ENCODE measurements around the gene SNF8.

SNF8 gene

GRCh38 chr17:48928876-48929811 lies 15.5 kb downstream of the SNF8 start:
- DNase-seq (ENCODE audit: low spot score), result no peak

DNA sequence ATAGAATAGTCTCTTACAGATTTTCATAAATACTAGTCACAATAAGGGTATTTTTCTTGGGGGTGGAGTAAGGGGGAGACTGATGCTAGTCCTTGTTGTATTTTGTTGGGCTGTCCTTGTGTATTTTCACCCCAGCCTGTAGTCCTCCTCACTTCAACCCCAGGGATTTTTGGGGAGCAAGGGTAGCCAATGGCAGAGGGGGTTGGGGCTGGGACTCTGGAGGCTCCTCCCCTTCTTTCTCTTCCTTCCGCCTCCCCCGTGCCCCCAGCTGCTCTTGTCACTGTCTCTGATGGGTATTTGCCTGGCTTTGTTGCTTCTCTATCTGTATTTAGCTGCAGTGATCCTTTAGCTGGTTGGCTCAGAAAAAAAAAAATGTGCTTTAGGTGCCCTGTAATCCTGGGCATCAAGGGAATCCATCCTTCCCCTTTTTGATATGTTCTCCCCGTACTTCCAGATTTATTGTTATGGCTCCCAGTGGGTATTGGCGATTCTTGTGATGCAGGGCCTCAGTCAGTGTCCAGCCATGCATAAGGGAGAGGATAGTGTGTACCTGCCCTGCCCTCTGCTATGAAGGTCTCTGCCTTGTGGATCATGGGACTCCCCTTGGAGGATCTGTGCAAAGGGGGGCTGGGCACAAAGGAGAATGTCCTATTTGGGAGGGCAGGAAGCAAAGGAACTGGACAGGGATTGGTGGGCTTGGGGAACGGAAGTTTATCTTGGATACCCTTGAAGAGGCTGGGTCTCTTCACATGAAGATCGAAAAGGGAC lies 16.5 kb downstream of the SNF8 start:
- no peak for DNase-seq (ENCODE audit: low spot score)

DNA sequence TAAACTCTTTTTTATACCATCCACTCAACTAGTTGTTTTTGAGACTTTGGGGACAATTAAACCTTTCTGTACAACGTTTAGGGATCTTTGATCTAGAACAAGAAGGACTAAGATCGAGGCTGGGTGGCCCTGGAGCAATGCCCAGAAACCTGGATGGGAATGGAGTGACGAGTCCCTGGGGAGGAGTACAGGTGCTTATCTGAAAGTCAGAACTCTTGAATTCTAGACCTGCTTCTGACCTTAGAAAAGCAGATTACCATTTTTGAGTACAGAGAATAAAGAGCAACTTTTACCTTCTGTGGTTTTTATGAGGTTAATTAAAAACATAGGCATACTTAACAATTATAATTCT lies 18.7 kb downstream of the SNF8 start:
- no peak for DNase-seq (ENCODE audit: low spot score)

DNA sequence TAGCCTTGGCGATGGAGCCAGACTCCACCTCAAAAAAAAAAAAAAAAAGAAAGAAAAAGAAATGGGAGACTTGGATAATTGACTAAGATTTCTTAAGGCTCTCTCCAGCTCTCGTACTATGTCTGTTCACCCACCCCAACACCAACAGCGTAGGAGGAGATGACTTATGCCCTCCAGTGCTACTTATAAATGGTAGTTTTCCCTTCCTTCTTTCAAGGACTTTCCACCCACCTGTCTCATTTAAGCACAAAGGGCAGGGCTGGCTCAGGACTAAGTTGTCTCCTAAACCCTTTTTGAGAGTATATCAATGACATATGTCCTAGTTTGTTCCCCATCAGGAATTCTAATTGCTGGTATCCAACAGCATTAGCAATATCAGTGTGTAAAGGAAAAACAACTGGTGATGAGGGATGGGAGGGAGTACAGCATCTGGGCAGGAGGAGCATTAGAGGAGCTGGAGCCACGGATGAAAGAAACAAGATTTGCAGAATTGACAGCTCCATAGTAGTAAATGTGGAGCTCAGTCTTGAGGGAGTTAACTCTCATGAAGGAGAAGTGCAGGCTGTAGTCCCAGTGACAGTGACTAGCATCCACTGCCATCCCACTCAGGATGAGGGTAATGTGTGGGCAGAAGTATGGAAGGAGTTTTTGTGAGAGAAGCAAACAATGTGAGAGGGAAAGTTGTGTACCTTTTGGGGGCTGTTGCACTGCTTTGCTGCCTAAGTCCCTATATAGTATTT lies 19.2 kb downstream of the SNF8 start:
- DNase-seq (ENCODE audit: low spot score), result no peak

- no peak for DNase-seq (ENCODE audit: low spot score)
Observed at GRCh38 chr17:48915459-48916282, 29.0 kb downstream of the SNF8 start.

- no peak for DNase-seq (ENCODE audit: low spot score)
Observed at GRCh38 chr17:48912476-48912875, 32.2 kb downstream of the SNF8 start.

DNA sequence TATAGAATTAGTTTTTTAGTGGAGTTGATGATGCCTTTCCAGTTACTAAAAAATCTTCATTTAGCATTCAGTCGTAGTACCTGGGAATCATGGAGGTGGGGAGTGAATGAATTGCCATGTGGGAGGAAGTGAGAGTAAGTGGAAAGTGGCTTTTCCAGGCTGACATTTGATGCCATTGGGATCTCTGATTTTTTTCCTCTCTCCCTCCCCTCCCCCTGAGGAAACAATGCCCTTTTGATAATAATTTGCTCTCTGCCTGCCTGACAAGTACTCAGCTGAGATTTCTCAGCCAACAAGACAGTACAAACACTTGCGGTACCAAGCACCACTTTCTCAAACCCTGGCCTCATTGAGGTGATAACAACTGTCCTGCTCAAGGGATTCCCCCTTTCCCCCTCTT lies 34.3 kb downstream of the SNF8 start:
- no peak for DNase-seq (ENCODE audit: low spot score)

- no peak for DNase-seq (ENCODE audit: low spot score)
Observed at GRCh38 chr17:48909783-48910182, 34.9 kb downstream of the SNF8 start.

- peak; percentile 94 for DNase-seq (ENCODE audit: low spot score)
Observed at GRCh38 chr17:48908853-48909394, 35.7 kb downstream of the SNF8 start.

- DNase-seq (ENCODE audit: low spot score), result peak; percentile 95
Observed at GRCh38 chr17:48908047-48908843, 36.4 kb downstream of the SNF8 start, which contains the start of gene UBE2Z. TSS of gene UBE2Z (plus strand) at chr17:48908407. CDS start at chr17:48908504, 97 bp downstream.

GRCh38 chr17:48907713-48908046 lies 37.0 kb downstream of the SNF8 start:
- no peak for DNase-seq (ENCODE audit: low spot score)

- DNase-seq (ENCODE audit: low spot score), result no peak
Observed at GRCh38 chr17:48905987-48906515, 38.6 kb downstream of the SNF8 start.

DNA sequence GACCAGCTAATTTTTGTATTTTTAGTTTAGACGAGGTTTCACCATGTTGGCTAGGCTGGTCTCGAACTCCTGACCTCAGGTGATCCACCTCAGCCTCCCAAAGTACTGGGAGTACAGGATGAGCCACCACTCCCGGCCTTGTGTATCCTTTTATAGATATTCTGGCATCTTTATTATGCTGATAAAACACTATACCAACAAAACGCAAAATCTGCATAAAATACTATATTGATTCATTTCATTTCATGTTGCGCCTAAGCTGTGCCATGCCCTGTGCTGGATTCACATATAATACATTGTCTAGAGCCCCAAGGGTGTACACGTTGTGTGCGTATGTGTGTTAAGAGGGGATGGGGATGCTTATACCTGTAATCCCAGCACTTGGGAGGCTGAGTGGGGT lies 40.2 kb downstream of the SNF8 start:
- DNase-seq (ENCODE audit: low spot score), result no peak

DNA sequence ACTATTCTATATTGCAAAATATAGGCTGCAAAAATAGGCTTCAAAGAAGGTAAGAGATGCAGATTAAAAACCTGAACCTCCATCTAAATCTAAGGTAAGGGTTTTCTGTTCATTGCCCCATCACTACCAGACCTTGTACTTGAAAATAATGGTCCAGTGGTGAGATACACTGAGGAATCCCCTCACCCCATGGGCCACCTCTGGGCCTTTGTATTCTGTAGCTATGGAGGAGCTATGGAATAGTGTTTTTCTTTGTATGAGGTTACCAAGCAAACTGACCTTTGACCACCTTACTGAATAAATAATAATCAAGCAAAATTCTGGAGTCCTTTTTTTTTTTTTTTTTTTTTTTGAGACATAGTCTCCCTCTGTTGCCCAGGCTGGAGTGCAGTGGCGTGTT lies 41.2 kb downstream of the SNF8 start:
- no peak for DNase-seq (ENCODE audit: low spot score)

GRCh38 chr17:48901241-48901640 lies 43.4 kb downstream of the SNF8 start:
- no peak for DNase-seq (ENCODE audit: low spot score)

- DNase-seq (ENCODE audit: low spot score), result no peak
Observed at GRCh38 chr17:48894886-48895285, 49.8 kb downstream of the SNF8 start.

GRCh38 chr17:48893646-48894508 lies 50.8 kb downstream of the SNF8 start:
- no peak for DNase-seq (ENCODE audit: low spot score)

DNA sequence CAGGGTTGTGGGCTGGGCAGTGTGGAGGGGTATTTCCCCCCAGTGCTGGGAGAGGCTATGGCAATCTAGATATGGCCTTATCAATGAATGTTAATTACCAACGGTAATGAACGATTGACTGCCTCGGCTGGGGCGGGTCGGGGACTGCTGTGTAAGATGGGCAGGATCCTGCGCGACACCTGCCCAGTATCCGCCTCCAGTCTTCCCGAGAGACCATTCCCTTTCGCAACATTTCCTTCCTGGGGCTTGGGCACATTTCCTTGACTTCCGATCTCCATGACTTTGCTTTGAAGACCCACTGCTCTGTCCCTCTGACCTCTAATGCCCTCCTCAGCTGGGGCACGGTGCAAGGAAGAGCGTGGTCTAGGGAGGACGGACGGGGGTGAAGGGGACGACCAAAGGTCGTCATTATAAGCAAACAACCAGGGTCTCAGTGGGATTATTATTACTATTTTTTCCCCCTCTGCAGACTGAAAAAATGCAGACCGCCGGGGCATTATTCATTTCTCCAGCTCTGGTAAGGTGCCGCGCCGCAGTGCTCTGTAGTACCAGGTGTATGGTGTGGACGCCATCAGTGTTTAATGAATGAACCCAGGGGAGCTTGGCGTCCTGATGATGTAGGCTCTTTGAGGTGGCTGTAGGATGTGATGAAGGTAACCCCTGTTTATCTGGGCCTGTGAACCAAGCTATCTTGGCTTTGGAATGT lies 51.5 kb downstream of the SNF8 start:
- no peak for DNase-seq (ENCODE audit: low spot score)

- no peak for DNase-seq (ENCODE audit: low spot score)
Observed at GRCh38 chr17:48890086-48890485, 54.6 kb downstream of the SNF8 start.
